Ectodermal cell (in vitro differentiated cells): ENCODE measurements around the gene LRRFIP1.
"Not testable (repeated sequence)": the region's sequence is repeated elsewhere in the genome, so short reads cannot be mapped to it uniquely, and the experiment has no call there.

Source experiments
- H3K27ac ChIP-seq: 2 replicates; pipeline ENCODE4 v1.7.0; 2013; ENCODE audit warnings: mild to moderate bottlenecking, low read depth, low read length; ENCODE audit not compliant: insufficient read depth, poor library complexity, severe bottlenecking
- H3K27me3 ChIP-seq: 2 replicates; pipeline ENCODE4 v1.7.0; 2013; ENCODE audit warnings: mild to moderate bottlenecking, low read length; ENCODE audit not compliant: insufficient read depth, control insufficient read depth, poor library complexity, severe bottlenecking
- H3K36me3 ChIP-seq: one replicate; pipeline ENCODE4 v1.7.0; 2013; ENCODE audit warnings: low read length; ENCODE audit not compliant: control insufficient read depth, insufficient read depth
- H3K4me1 ChIP-seq: one replicate; pipeline ENCODE4 v1.7.0; 2013; ENCODE audit warnings: low read length; ENCODE audit not compliant: control insufficient read depth, insufficient read depth
- H3K4me3 ChIP-seq: 2 replicates; pipeline ENCODE4 v1.7.0; 2013; ENCODE audit warnings: low read depth, low read length, control low read depth; ENCODE audit not compliant: insufficient read depth
- H3K9me3 ChIP-seq: 2 replicates; pipeline ENCODE4 v1.7.0; 2013; ENCODE audit warnings: mild to moderate bottlenecking, low read length, moderate library complexity; ENCODE audit not compliant: control insufficient read depth
- WGBS, 2 experiments: methylation state at CpG; one replicate each; pipeline ENCODE4 v1.1.7; 2013; ENCODE audit warnings: missing lambda C conversion rate in 2 of 2; 5-methylcytosine and 5-hydroxymethylcytosine counted together

Gene LRRFIP1

DNA sequence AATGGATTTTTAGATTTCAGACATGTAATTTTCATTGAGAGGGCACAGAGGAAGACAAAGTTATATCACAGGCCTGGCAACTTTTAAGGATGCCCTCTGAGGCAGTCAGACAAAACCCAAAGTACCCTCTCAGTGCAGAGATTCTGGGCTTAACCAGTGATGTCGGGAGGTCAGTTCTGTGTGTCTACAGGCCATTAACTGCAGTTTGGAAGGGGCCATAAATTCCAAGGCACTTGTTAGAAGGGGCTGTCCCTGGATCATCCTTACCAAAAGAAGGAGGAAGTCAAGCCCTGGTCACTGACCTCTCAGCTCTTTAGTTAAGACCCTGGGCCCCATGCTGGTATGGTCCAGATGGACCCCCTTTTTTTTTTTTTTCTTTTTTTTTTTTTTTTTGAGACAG lies 60.7 kb downstream of the LRRFIP1 start:
- no peaks in the 10 kb centered on the region for H3K9me3 ChIP-seq
- H3K4me1 ChIP-seq: peaks cover 2% of the 10 kb centered on the region
- no peak overlapping the region for H3K27ac ChIP-seq
- H3K27me3 ChIP-seq: peaks cover 17% of the 10 kb centered on the region
- no peak overlapping the region for H3K4me3 ChIP-seq
- WGBS, 2 experiments: 78 to 89% methylated on average over 1 of the region's 1 CpG
- H3K36me3 ChIP-seq: no peaks in the 10 kb centered on the region

DNA sequence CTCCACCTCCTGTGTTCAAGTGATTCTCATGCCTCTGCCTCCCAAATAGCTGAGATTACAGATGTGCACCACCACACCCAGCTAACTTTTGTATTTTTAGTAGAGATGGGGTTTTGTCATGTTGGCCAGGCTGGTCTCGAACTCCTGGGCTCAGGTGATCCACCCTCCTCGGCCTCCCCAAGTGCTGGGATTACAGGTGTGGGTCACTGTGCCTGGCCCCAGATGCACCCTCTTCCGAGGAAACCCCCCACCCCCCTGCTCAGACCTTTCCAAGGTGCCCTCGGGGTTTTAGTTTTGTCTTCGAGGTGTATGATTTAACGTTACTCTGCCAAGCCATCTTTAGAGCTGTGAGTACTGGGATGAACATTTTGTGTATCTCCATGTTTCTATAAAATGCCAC lies 61.2 kb downstream of the LRRFIP1 start:
- peaks cover 22% of the 10 kb centered on the region for H3K27me3 ChIP-seq
- H3K9me3 ChIP-seq, H3K4me3 ChIP-seq, H3K36me3 ChIP-seq, H3K4me1 ChIP-seq, H3K27ac ChIP-seq: not testable (repeated sequence)
- 90 to 95% methylated on average over 6 of the region's 6 CpGs for WGBS, 2 experiments

DNA sequence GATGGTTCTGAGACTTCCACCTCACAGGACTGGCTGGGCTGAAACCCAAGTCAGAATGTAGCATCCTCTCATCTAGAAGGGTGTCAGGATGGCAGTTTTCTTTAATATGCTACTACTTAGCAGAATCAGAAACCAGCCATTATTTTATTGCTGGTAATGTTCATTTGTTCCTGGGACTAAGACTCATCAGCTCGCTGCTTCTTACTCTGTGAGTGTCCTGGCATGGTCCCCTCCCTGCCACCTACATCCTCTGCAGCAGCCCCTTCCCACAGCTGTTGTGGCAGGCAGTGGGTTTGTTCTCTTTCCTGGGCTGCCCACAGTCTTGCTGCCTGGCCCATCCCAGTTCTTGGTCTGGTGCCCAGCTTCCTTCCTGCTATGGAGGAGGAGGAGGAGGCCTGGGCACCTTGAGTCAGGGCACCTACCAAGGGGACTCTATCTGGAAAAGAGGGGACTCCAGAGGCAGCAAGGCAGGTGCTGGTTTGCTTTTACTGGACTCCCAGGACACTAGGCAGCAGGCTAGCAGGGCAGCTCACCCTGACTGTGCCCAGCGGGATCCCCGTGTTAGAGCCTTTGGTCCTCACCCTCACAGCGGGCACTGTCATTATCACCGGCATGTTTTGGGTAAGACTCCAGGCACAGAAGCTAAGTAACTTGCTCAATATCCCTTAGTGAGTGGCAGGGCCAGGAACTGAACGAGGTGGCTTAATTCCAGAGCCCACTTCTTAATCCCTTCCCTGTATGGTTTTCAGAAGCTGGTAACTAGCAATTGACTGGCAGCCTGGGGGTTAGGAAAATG lies 62.1 kb downstream of the LRRFIP1 start:
- Histone ChIP-seq H3K4me3 (no peak overlapping the region), H3K27me3 (peaks cover 31% of the 10 kb centered on the region), H3K27ac (no peak overlapping the region), H3K9me3 (no peaks in the 10 kb centered on the region), H3K36me3 (no peaks in the 10 kb centered on the region), H3K4me1 (peaks cover 5% of the 10 kb centered on the region)
- WGBS, 2 experiments: 89 to 94% methylated on average over 6 of the region's 6 CpGs

DNA sequence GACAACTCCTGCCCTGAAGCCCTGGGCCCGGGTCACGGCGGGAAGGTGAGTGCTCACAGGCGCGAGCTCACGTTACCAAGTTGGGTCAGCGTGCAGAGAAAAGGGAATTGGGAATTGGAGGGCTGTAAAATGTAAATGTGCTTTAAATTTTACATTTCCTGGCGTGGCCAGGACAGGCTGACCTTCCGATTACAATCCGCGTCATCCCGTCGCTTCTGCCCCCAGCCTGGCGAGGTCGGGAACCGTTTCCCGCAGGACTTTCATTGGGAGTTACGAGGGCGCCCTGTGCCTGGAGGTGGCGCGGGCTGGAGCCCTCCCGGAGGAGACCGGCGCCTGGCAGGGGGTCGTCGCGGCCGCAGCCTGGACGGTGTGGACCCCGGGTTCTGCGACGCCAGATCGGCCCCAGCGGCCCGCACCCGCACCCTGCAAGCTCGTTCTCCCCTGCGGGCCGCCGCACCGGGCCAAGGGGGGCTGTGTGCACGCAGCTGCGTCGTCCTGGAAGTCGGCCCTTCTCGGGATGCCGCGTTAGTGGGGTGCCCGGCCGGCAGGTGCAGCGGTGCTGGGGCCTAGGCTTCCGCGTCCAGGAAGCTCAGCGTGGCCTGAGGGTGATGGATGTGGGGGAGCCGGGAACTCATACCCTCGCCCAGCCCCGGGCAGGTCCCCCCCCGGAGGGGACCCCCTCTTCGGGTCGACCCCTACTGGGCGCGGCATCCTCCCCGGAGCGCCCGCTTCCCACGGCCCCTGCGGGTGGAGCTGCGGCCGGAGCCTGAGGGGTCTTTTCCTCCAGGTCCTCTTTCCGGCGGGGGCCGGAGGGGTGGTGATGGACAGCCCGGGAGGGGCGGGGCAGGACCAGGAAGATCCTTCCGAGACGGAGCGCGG lies 63.9 kb downstream of the LRRFIP1 start:
- Histone ChIP-seq H3K27ac (no peak overlapping the region), H3K36me3 (no peaks in the 10 kb centered on the region), H3K27me3 (peaks cover 34% of the 10 kb centered on the region), H3K4me3 (peak overlapping the region; percentile 71), H3K9me3 (no peaks in the 10 kb centered on the region), H3K4me1 (peaks cover 7% of the 10 kb centered on the region)
- WGBS, 2 experiments: 1% methylated on average over 75 to 78 of the region's 78 CpGs

DNA sequence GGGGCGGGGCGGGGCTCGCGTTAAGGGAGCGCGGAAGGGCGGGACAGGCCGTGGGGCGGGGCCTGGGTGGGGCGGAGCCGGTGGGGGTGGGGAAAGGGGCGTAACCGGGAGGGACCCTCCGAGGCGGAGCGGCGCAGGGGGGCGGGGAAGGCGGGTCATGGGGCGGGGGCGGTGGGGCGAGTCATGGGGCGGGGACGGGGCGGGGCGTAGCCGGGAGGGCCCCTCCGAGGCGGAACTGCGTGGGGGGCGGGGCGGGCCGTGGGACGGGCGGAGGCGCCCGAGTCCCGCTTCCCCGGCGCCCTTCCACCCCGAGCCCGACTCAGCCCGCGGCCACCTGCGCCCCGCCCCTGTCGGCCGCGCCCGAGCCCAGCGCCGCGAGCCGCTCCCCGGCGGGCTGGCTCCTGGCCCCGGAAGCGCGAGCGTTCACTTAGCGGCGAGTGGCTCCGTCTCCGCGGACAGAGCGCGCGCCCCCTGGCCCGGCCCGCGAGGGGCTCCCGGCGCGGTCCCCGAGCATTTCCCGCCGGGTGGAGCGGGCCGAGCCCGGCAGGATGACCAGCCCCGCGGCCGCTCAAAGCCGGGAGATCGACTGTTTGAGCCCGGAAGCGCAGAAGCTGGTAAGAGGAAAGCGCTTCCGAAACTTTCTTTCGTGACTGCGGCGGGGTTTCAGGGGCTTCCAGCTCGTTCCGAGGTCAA lies 64.7 kb downstream of the LRRFIP1 start:
- peaks cover 14% of the 10 kb centered on the region for H3K4me1 ChIP-seq
- peak overlapping the region; percentile 71 for H3K4me3 ChIP-seq
- WGBS, 2 experiments: 0 to 1% methylated on average over 85 to 93 of the region's 94 CpGs
- no peaks in the 10 kb centered on the region for H3K36me3 ChIP-seq
- no peak overlapping the region for H3K27ac ChIP-seq
- H3K27me3 ChIP-seq: peaks cover 34% of the 10 kb centered on the region
- H3K9me3 ChIP-seq: no peaks in the 10 kb centered on the region

DNA sequence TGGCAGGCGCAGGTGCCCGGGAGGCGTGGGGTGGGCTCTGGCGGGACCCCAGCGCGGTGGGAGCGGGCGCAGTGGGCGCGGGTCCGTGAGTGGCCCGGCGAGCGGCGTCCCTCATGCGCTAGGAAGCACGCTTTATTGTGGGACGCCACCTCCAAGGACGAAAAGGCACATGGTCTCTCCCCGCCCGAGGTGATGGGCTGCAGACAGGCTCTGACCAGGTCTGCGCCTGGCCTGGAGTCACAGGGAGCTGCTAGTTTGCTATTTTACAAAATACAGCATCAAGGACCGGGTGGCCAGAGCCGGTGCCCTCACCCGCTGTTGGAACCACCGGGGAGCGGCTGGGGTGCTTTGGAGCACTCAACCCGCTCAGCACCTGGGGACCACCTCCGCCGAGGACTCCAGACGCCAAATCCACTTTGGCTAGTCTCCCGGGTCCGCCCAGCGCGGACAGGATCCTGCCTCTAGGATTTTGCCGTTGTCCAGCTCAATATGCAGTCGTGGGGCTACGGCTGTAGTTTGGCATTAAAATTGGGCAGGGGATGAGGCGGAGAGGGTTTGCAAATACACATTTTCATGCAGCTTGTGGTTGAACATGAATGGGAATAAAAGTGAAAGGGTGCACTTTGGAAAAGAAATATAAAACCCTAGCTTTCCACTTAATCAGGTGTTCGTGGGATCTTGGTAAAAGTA lies 65.4 kb downstream of the LRRFIP1 start:
- H3K9me3 ChIP-seq: no peaks in the 10 kb centered on the region
- peaks cover 34% of the 10 kb centered on the region for H3K27me3 ChIP-seq
- H3K36me3 ChIP-seq: no peaks in the 10 kb centered on the region
- H3K4me3 ChIP-seq: peak overlapping the region; percentile 71
- 3 to 5% methylated on average over 39 to 40 of the region's 40 CpGs for WGBS, 2 experiments
- peaks cover 14% of the 10 kb centered on the region for H3K4me1 ChIP-seq
- no peak overlapping the region for H3K27ac ChIP-seq

DNA sequence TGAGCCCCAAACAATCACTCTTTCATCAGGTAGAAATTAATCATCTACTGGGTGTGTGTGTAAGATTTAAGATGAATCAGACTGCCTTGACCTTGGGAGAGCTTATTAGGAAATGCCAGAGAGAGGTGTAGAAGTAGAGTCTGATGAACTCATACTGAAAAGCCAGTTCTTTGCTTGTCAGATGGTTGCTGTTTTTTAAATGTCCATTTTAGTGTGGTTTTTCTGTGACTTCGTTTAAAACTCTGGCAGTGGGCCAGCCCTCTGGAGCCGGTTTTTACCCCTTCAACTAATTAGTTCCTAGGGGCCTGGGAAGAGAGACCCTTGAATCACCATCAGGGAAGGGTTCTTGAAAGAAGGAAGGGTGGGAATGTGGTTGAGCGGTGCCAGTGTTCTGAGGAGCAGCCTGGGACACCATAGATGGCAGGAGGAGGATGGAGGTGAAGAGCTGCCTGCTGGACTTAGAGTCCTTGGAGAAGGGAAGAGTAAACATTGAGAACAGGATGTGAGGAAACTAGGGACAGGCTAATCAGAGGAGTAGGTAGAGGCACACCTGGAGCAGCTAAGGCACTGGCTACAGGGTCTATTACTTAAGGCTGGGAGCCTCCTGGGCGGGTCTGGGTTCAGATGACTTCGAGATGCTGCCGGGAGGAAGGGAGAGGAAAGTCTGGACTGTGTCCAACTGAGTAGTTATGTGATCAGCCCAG lies 66.1 kb downstream of the LRRFIP1 start:
- no peaks in the 10 kb centered on the region for H3K9me3 ChIP-seq
- 69 to 71% methylated on average over 6 of the region's 6 CpGs for WGBS, 2 experiments
- no peaks in the 10 kb centered on the region for H3K36me3 ChIP-seq
- peak overlapping the region; percentile 71 for H3K4me3 ChIP-seq
- H3K27ac ChIP-seq: no peak overlapping the region
- peaks cover 14% of the 10 kb centered on the region for H3K4me1 ChIP-seq
- peaks cover 34% of the 10 kb centered on the region for H3K27me3 ChIP-seq

DNA sequence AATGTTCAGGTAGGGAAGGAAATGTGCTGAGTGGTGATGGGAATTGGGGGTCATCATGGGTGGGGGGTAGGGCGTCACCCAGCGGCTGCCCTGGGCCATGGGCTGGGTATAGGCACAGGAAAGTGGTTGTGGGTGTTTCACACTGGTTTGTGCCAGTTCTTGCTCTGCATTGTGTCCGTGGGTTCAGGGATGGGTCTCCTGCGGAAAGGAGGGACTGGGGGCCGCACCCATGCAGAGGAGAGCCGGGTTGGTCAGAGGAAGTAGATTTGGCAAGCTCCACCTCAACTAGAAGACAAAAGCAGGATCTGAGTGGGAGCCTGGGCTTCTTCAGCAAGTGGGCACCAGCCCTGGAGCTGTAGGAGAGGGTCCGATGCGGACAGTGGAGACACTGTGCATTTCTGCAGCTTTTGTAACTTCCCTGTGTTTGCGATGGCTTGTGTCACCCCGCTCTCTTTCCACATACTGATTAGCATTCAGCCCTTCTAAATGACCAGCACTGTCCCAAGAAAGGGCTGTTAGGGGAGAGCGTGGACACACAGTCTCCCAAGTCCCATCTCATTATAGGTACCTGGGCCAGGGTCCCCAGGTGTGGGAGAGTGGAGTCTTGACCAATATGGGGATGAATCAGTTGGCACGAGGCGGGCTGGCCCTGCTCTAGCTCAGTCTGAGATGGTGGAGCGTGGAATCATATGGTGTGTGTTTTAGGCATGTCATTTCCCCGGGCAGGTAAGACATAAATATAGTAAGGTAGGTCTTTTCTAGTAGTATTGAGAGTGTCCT lies 67.2 kb downstream of the LRRFIP1 start:
- Histone ChIP-seq H3K4me1 (peaks cover 14% of the 10 kb centered on the region), H3K9me3 (no peaks in the 10 kb centered on the region), H3K36me3 (no peaks in the 10 kb centered on the region), H3K27ac (no peak overlapping the region), H3K4me3 (no peak overlapping the region), H3K27me3 (peaks cover 34% of the 10 kb centered on the region)
- WGBS, 2 experiments: 92 to 94% methylated on average over 15 of the region's 15 CpGs
